Measurements from ENCODE around the gene RNF207. TPM values are rescaled to one million over a fixed set of nuclear protein-coding genes. Genes with fewer than 3 reads are reported as not detected.

Gene RNF207
- total and polyA plus RNA-seq, 2 of the 8 experiments (the other 6 are each of a cell fraction or from before 2014, with no cell fraction given) = 3.9 to 5.4 TPM

DNA sequence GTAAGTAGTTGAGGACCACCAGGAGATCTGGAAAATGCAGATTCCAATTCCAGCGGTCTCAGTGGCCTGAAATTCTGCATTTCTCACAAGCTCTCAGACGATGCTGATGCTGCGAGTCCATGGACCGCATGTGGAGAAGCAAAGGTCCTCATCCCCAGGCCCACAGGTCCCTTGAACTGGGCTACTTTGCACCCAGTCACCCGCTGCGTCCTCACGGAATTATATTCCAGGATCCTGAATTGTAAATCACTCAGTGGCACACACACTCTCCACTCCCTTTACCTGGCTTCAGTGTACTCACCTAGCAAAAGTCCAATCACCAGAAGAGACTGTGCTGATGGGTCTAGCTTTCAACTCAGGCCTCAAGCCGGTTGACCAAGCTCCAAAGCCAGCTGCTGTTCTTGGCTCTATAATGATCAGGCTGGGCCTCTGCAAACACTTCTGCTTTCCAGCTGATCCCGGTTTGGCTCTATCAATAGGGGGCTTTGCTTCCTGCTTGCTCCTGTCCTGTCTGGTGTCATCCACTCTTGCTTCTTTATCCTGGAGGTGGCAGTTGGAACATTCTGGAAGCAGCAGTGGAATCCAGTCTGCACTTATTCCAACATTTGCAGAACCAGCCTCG lies 5.6 kb upstream of the RNF207 start:
- Histone ChIP-seq H3K36me3 (ENCODE audit: control insufficient read depth in 2 of 4, insufficient read depth in 4 of 4, low read length in 3 of 4) (peaks cover 6 to 28% (median 18%) of the 10 kb centered on the region in 4 experiments; a peak in 7 of 8 replicates), H3K18ac (ENCODE audit: extremely low read depth, low read length) (peak overlapping the region; percentile 73; the same call in 1 of the 2 replicates), H2BK5ac (ENCODE audit: low read depth, low read length) (peak overlapping the region; percentile 90), H3K9me3 (ENCODE audit: insufficient read depth in 2 of 2, low read depth in 1 of 2, low read length in 1 of 2) (no peaks in the 10 kb centered on the region), H4K20me1 (replicated peaks in 1 of 2; ENCODE audit: control insufficient read depth in 1 of 2, insufficient read depth in 2 of 2, low read length in 2 of 2) (peaks cover 5 to 7% of the 10 kb centered on the region in 2 experiments), H2AK5ac (ENCODE audit: low read depth, low read length) (peak overlapping the region; percentile 59; the same call in 1 of the 2 replicates), H3K14ac (ENCODE audit: insufficient read length) (no peak overlapping the region), H3K56ac (replicated peaks; ENCODE audit: insufficient read length, low read depth, low read length) (peak overlapping the region; percentile 87), H3K27ac (ENCODE audit: low read depth, low read length) (peak overlapping the region; percentile 91), H3K4me1 (replicated peaks in 1 of 4; ENCODE audit: control insufficient read depth in 3 of 4, insufficient read depth in 4 of 4, low read length in 3 of 4) (peaks cover 6 to 13% (median 8%) of the 10 kb centered on the region in 4 experiments; a peak in 6 of 7 replicates), H2BK12ac (ENCODE audit: low read depth, low read length) (peak overlapping the region; percentile 64), H3K79me1 (ENCODE audit: low read depth, low read length) (no peaks in the 10 kb centered on the region; the same call in 1 of the 2 replicates), H2BK120ac (replicated peaks; ENCODE audit: low read depth, low read length) (peak overlapping the region; percentile 91), H3K79me2 (ENCODE audit: control insufficient read depth in 1 of 2, insufficient read depth in 2 of 2, low read length in 2 of 2) (peaks cover 29 to 49% of the 10 kb centered on the region in 2 experiments), H3K4me2 (ENCODE audit: insufficient read depth in 1 of 2, low read depth in 2 of 2, low read length in 2 of 2) (peak overlapping the region; percentile 82 to 86), H3K27me3 (replicated peaks in 1 of 4; ENCODE audit: control insufficient read depth in 3 of 4, extremely low read depth in 1 of 4, insufficient read depth in 3 of 4, low read length in 3 of 4) (peaks cover 0 to under 1% (median under 1%) of the 10 kb centered on the region in 4 experiments; a peak in 1 of 7 replicates), H4K8ac (ENCODE audit: extremely low read depth, insufficient read depth, low read length) (peak overlapping the region; percentile 97; the same call in 1 of the 2 replicates), H2AFZ (ENCODE audit: low read length) (peak overlapping the region; percentile 83), H3K23me2 (ENCODE audit: low read depth, low read length) (peaks cover 10% of the 10 kb centered on the region), H3K9ac (replicated peaks in 1 of 4; ENCODE audit: extremely low read depth in 1 of 4, low read depth in 3 of 4, low read length in 3 of 4) (peak overlapping the region in 3 of 4 experiments; percentile 80 to 96 (median 96); a peak in 6 of 7 replicates), H2BK20ac (ENCODE audit: low read length) (no peak overlapping the region), H4K5ac (ENCODE audit: insufficient read length, low read depth, low read length) (peak overlapping the region; percentile 94), H2BK15ac (ENCODE audit: low read length) (peak overlapping the region; percentile 88), H4K91ac (replicated peaks; ENCODE audit: insufficient read length, low read length) (peak overlapping the region; percentile 99), H3K4me3 (ENCODE audit: extremely low read depth in 1 of 4, insufficient read depth in 2 of 4, low read depth in 3 of 4, low read length in 4 of 4) (peak overlapping the region; percentile 69 to 98 (median 86)), H3K23ac (ENCODE audit: insufficient read length) (no peak overlapping the region), H3K4ac (replicated peaks; ENCODE audit: insufficient read length, low read depth, low read length) (peak overlapping the region; percentile 96)
- DNase-seq (ENCODE audit: low read depth in 1 of 2, low spot score in 2 of 2) (no peak), FAIRE-seq (no peak)
- 70% methylated on average over 10 of the region's 10 CpGs; no CpG with 5 or more reads in 1 of the 2 experiments for WGBS, 2 experiments (ENCODE audit: extremely low coverage in 1 of 2, insufficient coverage in 1 of 2, insufficient read length in 1 of 2, insufficient replicate concordance in 2 of 2, low coverage in 1 of 2, low lambda C conversion rate in 2 of 2, missing lambda C conversion rate in 1 of 2)
- POLR2A ChIA-PET (ENCODE audit: partially characterized antibody) = interaction anchor here (0.7 to 4.9 kb wide), 9 partner anchors 7 to 73 kb away, joined by 3 to 65 read pairs (median 7); partner anchors contain the start of genes ICMT and RNF207
- CTCF ChIA-PET (ENCODE audit: partially characterized antibody) = interaction anchor here (0.6 to 17.1 kb wide), 6 partner anchors 10 to 205 kb away, joined by 3 to 353 read pairs (median 3); partner anchors contain the start of genes HES3 and ICMT
- 0 out of 2 replicates have a peak, but pooled peaks have one; percentile 8 for TF ChIP-seq PHF8 (conservative IDR thresholded peaks at IDR 0.05; ENCODE audit: low read depth, low read length)
- no peak for TF ChIP-seq YY1 (IDR thresholded peaks at IDR 0.05; ENCODE audit: low read depth, low read length)
- TF ChIP-seq BACH1 (IDR thresholded peaks at IDR 0.05; ENCODE audit: low read length) = no peak
- no peak for TF ChIP-seq MAX (IDR thresholded peaks at IDR 0.05)
- TF ChIP-seq TBP (IDR thresholded peaks at IDR 0.05; ENCODE audit: low read depth, low read length) = peak; percentile 24; the same call in 1 of the 2 replicates
